SK-N-SH (cell line): ENCODE measurements around the gene OR10C1. TPM values are rescaled to one million over a fixed set of nuclear protein-coding genes. Genes with fewer than 3 reads are reported as not detected.

ENCODE experiments used
- CTCF ChIA-PET: fragments of 300-600, 350-600 bp; formaldehyde crosslinking; extraction: SDS; loops from one replicate; lab custom pipeline; 2021; lab: Yijun Ruan, JAX
- POLR2A ChIA-PET: fragments of 350-600 bp; sonication (Branson Sonifier 250); formaldehyde crosslinking; extraction: SDS; loops from one replicate; lab custom pipeline; 2020; ENCODE audit warnings: antibody characterized with exemption, inconsistent platforms; lab: Yijun Ruan, JAX
- DNase-seq: peaks from one replicate; pipeline ENCODE4 v3.0.0; 2012
- H2AFZ ChIP-seq: fragments of 200-600 bp; sonication (generic); 2 replicates; pipeline ENCODE4 v1.8.1; 2016; ENCODE audit warnings: antibody characterized with exemption, mild to moderate bottlenecking, low read depth
- H3F3A ChIP-seq: fragments of 200-600 bp; sonication (generic); replicated peaks from 2 replicates; pipeline ENCODE3; 2016; ENCODE audit warnings: antibody characterized with exemption, mild to moderate bottlenecking; ENCODE audit not compliant: insufficient read depth
- H3K27ac ChIP-seq, 2 experiments: fragments of 200-500 bp in 1 of 2; fragments of 200-600 bp in 1 of 2; sonication (Bioruptor generic) in 1 of 2; sonication (generic), shearing (Covaris generic) in 1 of 2; 2 replicates each; pipeline versions ENCODE4 v1.5.1 to v1.6.1; 2014 to 2016; ENCODE audit warnings: low read depth in 2 of 2, inconsistent platforms in 1 of 2, low read length in 1 of 2, mild to moderate bottlenecking in 1 of 2, mixed read lengths in 1 of 2
- H3K27me3 ChIP-seq: fragments of 200-600 bp; sonication (generic), shearing (Covaris generic); 2 replicates; pipeline ENCODE4 v1.6.1; 2016; ENCODE audit warnings: mixed run types; ENCODE audit not compliant: insufficient read depth
- H3K36me3 ChIP-seq, 2 experiments: fragments of 200-500 bp in 1 of 2; fragments of 200-600 bp in 1 of 2; sonication (Bioruptor generic) in 1 of 2; sonication (generic) in 1 of 2; replicated peaks in 1 of 2; 2 replicates each; pipeline versions ENCODE3 to v1.5.1; 2014 to 2016; ENCODE audit warnings: low read length in 1 of 2, mild to moderate bottlenecking in 1 of 2; ENCODE audit not compliant: insufficient read depth in 2 of 2, control insufficient read depth in 1 of 2
- H3K4me1 ChIP-seq, 2 experiments: fragments of 200-500 bp in 1 of 2; fragments of 200-600 bp in 1 of 2; sonication (Bioruptor generic) in 1 of 2; sonication (generic), shearing (Covaris generic) in 1 of 2; 2 replicates each; pipeline versions ENCODE4 v1.5.1 to v1.6.1; 2014 to 2016; ENCODE audit warnings: low read depth in 1 of 2, low read length in 1 of 2, mixed run types in 1 of 2; ENCODE audit not compliant: insufficient read depth in 2 of 2, control insufficient read depth in 1 of 2
- H3K4me2 ChIP-seq: fragments of 200-600 bp; sonication (generic), shearing (Covaris generic); 2 replicates; pipeline ENCODE4 v1.6.1; 2017; ENCODE audit warnings: mixed run types
- H3K4me3 ChIP-seq, 2 experiments: fragments of 200-500 bp in 1 of 2; fragments of 200-600 bp in 1 of 2; sonication (Bioruptor generic) in 1 of 2; sonication (generic), shearing (Covaris generic) in 1 of 2; 2 replicates each; pipeline versions ENCODE4 v1.5.1 to v1.8.1; 2014 to 2016; ENCODE audit warnings: low read depth in 2 of 2, inconsistent platforms in 1 of 2, low read length in 1 of 2, mild to moderate bottlenecking in 1 of 2, mixed read lengths in 1 of 2, moderate library complexity in 1 of 2
- H3K79me2 ChIP-seq: fragments of 200-600 bp; sonication (generic); 2 replicates; pipeline ENCODE4 v1.8.1; 2017; ENCODE audit warnings: mild to moderate bottlenecking; ENCODE audit not compliant: insufficient read depth
- H3K9ac ChIP-seq: fragments of 200-600 bp; sonication (generic); 2 replicates; pipeline ENCODE4 v1.6.1; 2017; ENCODE audit warnings: mixed run types
- H3K9me2 ChIP-seq: fragments of 200-600 bp; sonication (generic); 2 replicates; pipeline ENCODE4 v1.6.1; 2017; ENCODE audit warnings: mixed run types
- H3K9me3 ChIP-seq: fragments of 200-600 bp; sonication (generic); 2 replicates; pipeline ENCODE4 v1.6.1; 2017; ENCODE audit warnings: mixed run types, mild to moderate bottlenecking, moderate library complexity
- H4K20me1 ChIP-seq: fragments of 200-600 bp; sonication (generic); 2 replicates; pipeline ENCODE4 v1.6.1; 2017; ENCODE audit warnings: mild to moderate bottlenecking, mixed run types; ENCODE audit not compliant: insufficient read depth
- CHD2 ChIP-seq: fragments of 150-350 bp; IDR thresholded peaks from 2 replicates; pipeline ENCODE4 v1.6.1; 2018; ENCODE audit warnings: low read length; ENCODE audit not compliant: partially characterized antibody
- FOSL2 ChIP-seq: IDR thresholded peaks from 2 replicates; pipeline ENCODE4 v1.4.0; 2012; ENCODE audit warnings: low read depth, mild to moderate bottlenecking, moderate library complexity, borderline replicate concordance
- FOXJ3 ChIP-seq: sonication (generic); formaldehyde crosslinking; IDR thresholded peaks from 2 replicates; pipeline ENCODE4 v1.5.1; 2020; ENCODE audit warnings: mild to moderate bottlenecking, missing genetic modification reagents
- GATA2 ChIP-seq: sonication (generic); formaldehyde crosslinking; IDR thresholded peaks from 2 replicates; pipeline ENCODE4 v1.5.0; 2020; ENCODE audit warnings: mild to moderate bottlenecking, missing genetic modification reagents
- JUND ChIP-seq: IDR thresholded peaks from 2 replicates; pipeline ENCODE4 v1.4.0; 2012
- MEF2A ChIP-seq: IDR thresholded peaks from 2 replicates; pipeline ENCODE4 v1.4.0; 2012; ENCODE audit warnings: low read depth, borderline replicate concordance
- MXI1 ChIP-seq: IDR thresholded peaks from 2 replicates; pipeline ENCODE4 v1.6.1; 2012; ENCODE audit warnings: mild to moderate bottlenecking, low read depth, low read length, improper control_type of control experiment
- NRF1 ChIP-seq: IDR thresholded peaks from 2 replicates; pipeline ENCODE4 v1.6.1; 2012; ENCODE audit warnings: low read depth, mild to moderate bottlenecking, low read length
- POLR2AphosphoS5 ChIP-seq: IDR thresholded peaks from 2 replicates; pipeline ENCODE4 v1.6.1; 2012; ENCODE audit warnings: low read depth, low read length
- RCOR1 ChIP-seq: fragments of 150-350 bp; IDR thresholded peaks from 2 replicates; pipeline ENCODE4 v1.6.1; 2017; ENCODE audit warnings: antibody characterized with exemption, low read length
- RFX5 ChIP-seq: IDR thresholded peaks from 2 replicates; pipeline ENCODE4 v1.6.1; 2012; ENCODE audit warnings: mild to moderate bottlenecking, improper control_type of control experiment, low read length
- RXRA ChIP-seq: IDR thresholded peaks from 2 replicates; pipeline ENCODE4 v1.4.0; 2012; ENCODE audit warnings: low read depth, mild to moderate bottlenecking, borderline replicate concordance
- TAF1 ChIP-seq: IDR thresholded peaks from 2 replicates; pipeline ENCODE4 v1.6.1; 2012; ENCODE audit warnings: low read depth, mild to moderate bottlenecking, low read length, moderate library complexity, borderline replicate concordance
- TCF12 ChIP-seq: IDR thresholded peaks from 2 replicates; pipeline ENCODE4 v1.4.0; 2012
- WGBS: methylation state at CpG from one replicate; pipeline ENCODE4 v1.1.6; 2017; ENCODE audit warnings: low lambda C conversion rate; 5-methylcytosine and 5-hydroxymethylcytosine counted together
- polyA plus RNA-seq, 3 experiments: library from polyadenylated mRNA; depleted of rRNA; stranded (reverse); fragments of >200 nt; gene quantifications; 2 replicates each; pipeline ENCODE4 v1.2.3, GENCODE V29; 2012
- TF ChIP-seq, protein P1 (sequence below): IDR thresholded peaks from 2 replicates; pipeline ENCODE4 v1.4.0; 2012; ENCODE audit warnings: low read depth, borderline replicate concordance
- TF ChIP-seq, protein P2 (sequence below): IDR thresholded peaks from 2 replicates; pipeline ENCODE4 v1.6.1; 2012; ENCODE audit warnings: mild to moderate bottlenecking, low read depth, low read length, moderate library complexity
- TF ChIP-seq, protein P3 (sequence below): IDR thresholded peaks from 2 replicates; pipeline ENCODE4 v1.4.0; 2012; ENCODE audit warnings: low read depth, borderline replicate concordance
- TF ChIP-seq, protein P4 (sequence below): IDR thresholded peaks from 2 replicates; pipeline ENCODE4 v1.4.0; 2012; ENCODE audit warnings: low read depth

OR10C1 gene
- polyA plus RNA-seq, 1 of the 3 experiments (the other 2 are of a cell fraction) = not detected

DNA sequence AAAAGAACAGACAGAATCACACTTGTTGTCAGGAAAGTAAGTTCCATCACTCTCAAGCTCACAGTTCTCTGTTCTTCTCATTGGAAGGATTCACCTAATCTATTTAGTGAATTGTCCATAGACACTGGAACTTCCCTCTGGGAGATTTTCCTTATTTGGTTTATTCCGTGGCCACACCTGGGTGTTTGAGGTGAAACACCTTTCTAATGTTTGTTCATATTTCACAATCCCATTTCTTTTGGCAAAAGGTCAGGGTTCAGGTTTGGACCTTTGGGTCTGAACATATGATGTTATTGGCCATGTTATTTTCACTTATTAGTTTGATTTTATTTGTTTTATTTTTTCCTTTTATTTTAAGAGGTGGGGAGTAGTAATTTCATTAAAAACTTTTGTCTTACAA is 44.6 kb downstream of the OR10C1 start:
- Histone ChIP-seq H2AFZ (no peak overlapping the region), H3F3A (peaks cover 11% of the 10 kb centered on the region), H3K79me2 (no peaks in the 10 kb centered on the region), H3K9me3 (no peaks in the 10 kb centered on the region), H4K20me1 (no peaks in the 10 kb centered on the region), H3K27ac (peak overlapping the region in 1 of 2 experiments; percentile 58; a peak in 2 of 4 replicates), H3K9ac (no peak overlapping the region), H3K9me2 (no peaks in the 10 kb centered on the region), H3K4me3 (no peak overlapping the region), H3K4me2 (no peak overlapping the region), H3K4me1 (peaks cover 0 to 4% of the 10 kb centered on the region in 2 experiments; a peak in 1 of 4 replicates), H3K36me3 (no peaks in the 10 kb centered on the region), H3K27me3 (no peaks in the 10 kb centered on the region)
- POLR2A ChIA-PET = no interaction called here
- TF ChIP-seq, protein P1, sequence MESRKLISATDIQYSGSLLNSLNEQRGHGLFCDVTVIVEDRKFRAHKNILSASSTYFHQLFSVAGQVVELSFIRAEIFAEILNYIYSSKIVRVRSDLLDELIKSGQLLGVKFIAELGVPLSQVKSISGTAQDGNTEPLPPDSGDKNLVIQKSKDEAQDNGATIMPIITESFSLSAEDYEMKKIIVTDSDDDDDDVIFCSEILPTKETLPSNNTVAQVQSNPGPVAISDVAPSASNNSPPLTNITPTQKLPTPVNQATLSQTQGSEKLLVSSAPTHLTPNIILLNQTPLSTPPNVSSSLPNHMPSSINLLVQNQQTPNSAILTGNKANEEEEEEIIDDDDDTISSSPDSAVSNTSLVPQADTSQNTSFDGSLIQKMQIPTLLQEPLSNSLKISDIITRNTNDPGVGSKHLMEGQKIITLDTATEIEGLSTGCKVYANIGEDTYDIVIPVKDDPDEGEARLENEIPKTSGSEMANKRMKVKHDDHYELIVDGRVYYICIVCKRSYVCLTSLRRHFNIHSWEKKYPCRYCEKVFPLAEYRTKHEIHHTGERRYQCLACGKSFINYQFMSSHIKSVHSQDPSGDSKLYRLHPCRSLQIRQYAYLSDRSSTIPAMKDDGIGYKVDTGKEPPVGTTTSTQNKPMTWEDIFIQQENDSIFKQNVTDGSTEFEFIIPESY = no peak
- TF ChIP-seq POLR2AphosphoS5 = no peak
- TF ChIP-seq, protein P2, sequence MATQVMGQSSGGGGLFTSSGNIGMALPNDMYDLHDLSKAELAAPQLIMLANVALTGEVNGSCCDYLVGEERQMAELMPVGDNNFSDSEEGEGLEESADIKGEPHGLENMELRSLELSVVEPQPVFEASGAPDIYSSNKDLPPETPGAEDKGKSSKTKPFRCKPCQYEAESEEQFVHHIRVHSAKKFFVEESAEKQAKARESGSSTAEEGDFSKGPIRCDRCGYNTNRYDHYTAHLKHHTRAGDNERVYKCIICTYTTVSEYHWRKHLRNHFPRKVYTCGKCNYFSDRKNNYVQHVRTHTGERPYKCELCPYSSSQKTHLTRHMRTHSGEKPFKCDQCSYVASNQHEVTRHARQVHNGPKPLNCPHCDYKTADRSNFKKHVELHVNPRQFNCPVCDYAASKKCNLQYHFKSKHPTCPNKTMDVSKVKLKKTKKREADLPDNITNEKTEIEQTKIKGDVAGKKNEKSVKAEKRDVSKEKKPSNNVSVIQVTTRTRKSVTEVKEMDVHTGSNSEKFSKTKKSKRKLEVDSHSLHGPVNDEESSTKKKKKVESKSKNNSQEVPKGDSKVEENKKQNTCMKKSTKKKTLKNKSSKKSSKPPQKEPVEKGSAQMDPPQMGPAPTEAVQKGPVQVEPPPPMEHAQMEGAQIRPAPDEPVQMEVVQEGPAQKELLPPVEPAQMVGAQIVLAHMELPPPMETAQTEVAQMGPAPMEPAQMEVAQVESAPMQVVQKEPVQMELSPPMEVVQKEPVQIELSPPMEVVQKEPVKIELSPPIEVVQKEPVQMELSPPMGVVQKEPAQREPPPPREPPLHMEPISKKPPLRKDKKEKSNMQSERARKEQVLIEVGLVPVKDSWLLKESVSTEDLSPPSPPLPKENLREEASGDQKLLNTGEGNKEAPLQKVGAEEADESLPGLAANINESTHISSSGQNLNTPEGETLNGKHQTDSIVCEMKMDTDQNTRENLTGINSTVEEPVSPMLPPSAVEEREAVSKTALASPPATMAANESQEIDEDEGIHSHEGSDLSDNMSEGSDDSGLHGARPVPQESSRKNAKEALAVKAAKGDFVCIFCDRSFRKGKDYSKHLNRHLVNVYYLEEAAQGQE = no peak
- TF ChIP-seq MXI1 = no peak
- no peak for TF ChIP-seq FOXJ3 (CRISPR knock-in tag)
- TF ChIP-seq MEF2A = no peak
- no peak for TF ChIP-seq TAF1
- no peak for TF ChIP-seq FOSL2
- no peak for TF ChIP-seq RFX5
- no peak for TF ChIP-seq NRF1
- TF ChIP-seq, protein P3, sequence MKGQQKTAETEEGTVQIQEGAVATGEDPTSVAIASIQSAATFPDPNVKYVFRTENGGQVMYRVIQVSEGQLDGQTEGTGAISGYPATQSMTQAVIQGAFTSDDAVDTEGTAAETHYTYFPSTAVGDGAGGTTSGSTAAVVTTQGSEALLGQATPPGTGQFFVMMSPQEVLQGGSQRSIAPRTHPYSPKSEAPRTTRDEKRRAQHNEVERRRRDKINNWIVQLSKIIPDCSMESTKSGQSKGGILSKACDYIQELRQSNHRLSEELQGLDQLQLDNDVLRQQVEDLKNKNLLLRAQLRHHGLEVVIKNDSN = no peak
- no peak for TF ChIP-seq GATA2
- TF ChIP-seq CHD2 = no peak
- TF ChIP-seq TCF12 = no peak
- no peak for TF ChIP-seq RXRA
- TF ChIP-seq, protein P4, sequence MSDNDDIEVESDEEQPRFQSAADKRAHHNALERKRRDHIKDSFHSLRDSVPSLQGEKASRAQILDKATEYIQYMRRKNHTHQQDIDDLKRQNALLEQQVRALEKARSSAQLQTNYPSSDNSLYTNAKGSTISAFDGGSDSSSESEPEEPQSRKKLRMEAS = no peak
- no peak for TF ChIP-seq RCOR1
- no peak for TF ChIP-seq JUND
- 0% methylated on average over 1 of the region's 1 CpG for WGBS
- no peak for DNase-seq
- CTCF ChIA-PET = no interaction called here
